Mucosa of descending colon (tissue), 3 donors: ENCODE measurements around the gene ANKFY1. TPM values are rescaled to one million over a fixed set of nuclear protein-coding genes. Genes with fewer than 3 reads are reported as not detected.

ENCODE experiments used
- ATAC-seq: fragments of 200-7000 bp; cut with Tn5 transposase; one replicate; pipeline ENCODE4 v1.9.1; 2020; ENCODE audit warnings: mild to moderate bottlenecking, moderate library complexity
- DNase-seq, 3 donors: peaks; one replicate each; pipeline ENCODE4 v3.0.0-alpha.2; 2020
- H3K36me3 ChIP-seq: fragments of 200-600 bp; one replicate; pipeline ENCODE4 v1.8.0; 2021; ENCODE audit warnings: low read depth, mild to moderate bottlenecking
- H3K4me1 ChIP-seq: fragments of 200-600 bp; one replicate; pipeline ENCODE4 v1.8.0; 2021; ENCODE audit warnings: low read depth, mild to moderate bottlenecking
- H3K4me3 ChIP-seq: fragments of 200-600 bp; one replicate; pipeline ENCODE4 v1.8.0; 2021; ENCODE audit warnings: mild to moderate bottlenecking
- H3K9me3 ChIP-seq: fragments of 200-600 bp; one replicate; pipeline ENCODE4 v1.8.0; 2021; ENCODE audit warnings: mild to moderate bottlenecking
- intact Hi-C, 2 donors: fragments of 100-400 bp; cut with DNase I in 1 of 2; cut with micrococcal nuclease in 1 of 2; formaldehyde crosslinking; loops; one replicate each; pipeline versions ENCODE4 v1.11.0 to v1.11.1; 2022; cut with DNase I, micrococcal nuclease
- total RNA-seq, 3 donors: library from RNA; stranded (reverse); fragmentation: NEBNext Ultra II Directional in 2 of 3; extraction: Animal tissue kit (Norgen Biotek cat#: 25700) in 2 of 3; gene quantifications; one replicate each; pipeline versions ENCODE4 v1.2.1 to v1.2.4, GENCODE V29; 2021 to 2023
- TF ChIP-seq, protein P1 (sequence below): fragments of 200-600 bp; IDR thresholded peaks from one replicate; pipeline ENCODE4 v1.8.0; 2022; ENCODE audit warnings: antibody characterized with exemption, mild to moderate bottlenecking
- donor health status: DM: no; HTN: no; CAD: no; lungs with moderate emphysema.
- donor health status: DM: no; HTN: no; CAD: no.
- donor health status: DM: no; HTN: yes; CAD: no.

ANKFY1 gene
- total RNA-seq, 3 donors from 2014 or later, result 52.0 to 94.3 (median 59.5) TPM

GRCh38 chr17:4135489-4135888 is 128.3 kb downstream of the ANKFY1 start:
- peaks cover 65% of the 10 kb centered on the region for H3K4me1 ChIP-seq
- intact Hi-C loops, result no loop called here
- ATAC-seq (no peak), DNase-seq (no peak)
- no peaks in the 10 kb centered on the region for H3K9me3 ChIP-seq
- no peaks in the 10 kb centered on the region for H3K36me3 ChIP-seq
- no peak overlapping the region for H3K4me3 ChIP-seq
- TF ChIP-seq, protein P1, sequence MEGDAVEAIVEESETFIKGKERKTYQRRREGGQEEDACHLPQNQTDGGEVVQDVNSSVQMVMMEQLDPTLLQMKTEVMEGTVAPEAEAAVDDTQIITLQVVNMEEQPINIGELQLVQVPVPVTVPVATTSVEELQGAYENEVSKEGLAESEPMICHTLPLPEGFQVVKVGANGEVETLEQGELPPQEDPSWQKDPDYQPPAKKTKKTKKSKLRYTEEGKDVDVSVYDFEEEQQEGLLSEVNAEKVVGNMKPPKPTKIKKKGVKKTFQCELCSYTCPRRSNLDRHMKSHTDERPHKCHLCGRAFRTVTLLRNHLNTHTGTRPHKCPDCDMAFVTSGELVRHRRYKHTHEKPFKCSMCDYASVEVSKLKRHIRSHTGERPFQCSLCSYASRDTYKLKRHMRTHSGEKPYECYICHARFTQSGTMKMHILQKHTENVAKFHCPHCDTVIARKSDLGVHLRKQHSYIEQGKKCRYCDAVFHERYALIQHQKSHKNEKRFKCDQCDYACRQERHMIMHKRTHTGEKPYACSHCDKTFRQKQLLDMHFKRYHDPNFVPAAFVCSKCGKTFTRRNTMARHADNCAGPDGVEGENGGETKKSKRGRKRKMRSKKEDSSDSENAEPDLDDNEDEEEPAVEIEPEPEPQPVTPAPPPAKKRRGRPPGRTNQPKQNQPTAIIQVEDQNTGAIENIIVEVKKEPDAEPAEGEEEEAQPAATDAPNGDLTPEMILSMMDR, result no peak

GRCh38 chr17:4134721-4135120 is 129.1 kb downstream of the ANKFY1 start:
- H3K36me3 ChIP-seq, result no peaks in the 10 kb centered on the region
- peak in 1 of 3 donors; percentile 52 for DNase-seq
- ATAC-seq, result peak; percentile 68
- peaks cover 60% of the 10 kb centered on the region for H3K4me1 ChIP-seq
- TF ChIP-seq, protein P1, result no peak
- no peaks in the 10 kb centered on the region for H3K9me3 ChIP-seq
- H3K4me3 ChIP-seq, result no peak overlapping the region
- intact Hi-C loops, result no loop called here

DNA sequence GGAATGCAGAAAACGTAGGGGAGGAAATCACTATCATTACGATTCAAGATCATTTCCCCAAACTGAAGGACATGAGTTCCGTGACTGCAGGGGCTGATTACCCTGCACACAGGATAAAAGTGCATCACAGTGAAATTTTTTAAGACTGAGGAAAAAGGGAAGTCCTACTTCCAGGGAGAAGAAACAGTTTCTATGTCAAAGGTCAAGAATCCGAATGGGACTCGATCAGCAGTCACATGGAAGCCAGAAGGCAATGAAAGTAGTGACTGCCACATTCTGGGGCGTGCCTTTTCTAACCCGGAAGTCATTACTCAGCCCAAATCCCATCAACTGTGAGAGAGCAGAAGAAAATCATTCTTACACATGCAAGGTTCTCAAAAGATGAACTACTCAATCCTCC is 133.1 kb downstream of the ANKFY1 start:
- TF ChIP-seq, protein P1, result no peak
- no peaks in the 10 kb centered on the region for H3K36me3 ChIP-seq
- ATAC-seq, result peak; percentile 55
- peak in 1 of 3 donors; percentile 65 for DNase-seq
- H3K4me3 ChIP-seq, result no peak overlapping the region
- intact Hi-C loops, result no loop called here
- H3K9me3 ChIP-seq, result no peaks in the 10 kb centered on the region
- peaks cover 30% of the 10 kb centered on the region for H3K4me1 ChIP-seq

- TF ChIP-seq, protein P1, result no peak
- intact Hi-C loops, result no loop called here
- Histone ChIP-seq H3K9me3 (no peaks in the 10 kb centered on the region), H3K4me1 (peaks cover 9% of the 10 kb centered on the region), H3K4me3 (no peak overlapping the region), H3K36me3 (no peaks in the 10 kb centered on the region)
- ATAC-seq, result no peak
- no peak for DNase-seq
Observed at GRCh38 chr17:4127555-4127954, 136.2 kb downstream of the ANKFY1 start.

DNA sequence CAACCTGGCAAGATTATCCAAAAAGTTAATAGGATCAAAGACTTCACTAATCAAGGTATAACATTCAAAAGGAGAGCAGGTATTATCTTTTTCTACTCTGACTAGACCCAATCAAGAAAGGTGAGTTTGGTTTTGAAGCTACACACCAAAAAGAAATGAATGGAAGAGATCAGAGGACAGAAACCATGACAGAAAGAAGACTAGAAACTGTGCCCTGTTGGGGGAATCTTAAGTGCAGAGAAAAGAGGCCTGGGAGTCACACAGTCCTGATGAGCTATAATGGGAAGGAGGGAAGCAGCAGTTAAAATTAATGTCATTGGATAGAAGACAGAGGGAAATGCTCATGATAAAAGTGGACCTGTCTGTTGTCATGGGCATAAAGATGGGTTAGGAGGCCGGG is 138.2 kb downstream of the ANKFY1 start:
- H3K36me3 ChIP-seq, result no peaks in the 10 kb centered on the region
- TF ChIP-seq, protein P1, result no peak
- no peak overlapping the region for H3K4me3 ChIP-seq
- H3K9me3 ChIP-seq, result no peaks in the 10 kb centered on the region
- no peak for DNase-seq
- no peak for ATAC-seq
- peaks cover 2% of the 10 kb centered on the region for H3K4me1 ChIP-seq
- intact Hi-C loops, result no loop called here

- TF ChIP-seq, protein P1, result no peak
- intact Hi-C loops, result no loop called here
- H3K4me3 ChIP-seq, result no peak overlapping the region
- no peaks in the 10 kb centered on the region for H3K4me1 ChIP-seq
- H3K36me3 ChIP-seq, result no peaks in the 10 kb centered on the region
- ATAC-seq (no peak), DNase-seq (no peak)
- H3K9me3 ChIP-seq, result no peaks in the 10 kb centered on the region
Observed at GRCh38 chr17:4124999-4125398, 138.8 kb downstream of the ANKFY1 start.
